GM19395 (cell line): Measurements from ENCODE around the gene CSTF3.

Experiments used
- ATAC-seq: cut with Tn5 transposase; IDR thresholded peaks from one replicate; pipeline ENCODE4 v1.9.1; 2021; ENCODE audit warnings: mild to moderate bottlenecking, moderate library complexity; ENCODE audit not compliant: unreplicated experiment

The CSTF3 gene

DNA sequence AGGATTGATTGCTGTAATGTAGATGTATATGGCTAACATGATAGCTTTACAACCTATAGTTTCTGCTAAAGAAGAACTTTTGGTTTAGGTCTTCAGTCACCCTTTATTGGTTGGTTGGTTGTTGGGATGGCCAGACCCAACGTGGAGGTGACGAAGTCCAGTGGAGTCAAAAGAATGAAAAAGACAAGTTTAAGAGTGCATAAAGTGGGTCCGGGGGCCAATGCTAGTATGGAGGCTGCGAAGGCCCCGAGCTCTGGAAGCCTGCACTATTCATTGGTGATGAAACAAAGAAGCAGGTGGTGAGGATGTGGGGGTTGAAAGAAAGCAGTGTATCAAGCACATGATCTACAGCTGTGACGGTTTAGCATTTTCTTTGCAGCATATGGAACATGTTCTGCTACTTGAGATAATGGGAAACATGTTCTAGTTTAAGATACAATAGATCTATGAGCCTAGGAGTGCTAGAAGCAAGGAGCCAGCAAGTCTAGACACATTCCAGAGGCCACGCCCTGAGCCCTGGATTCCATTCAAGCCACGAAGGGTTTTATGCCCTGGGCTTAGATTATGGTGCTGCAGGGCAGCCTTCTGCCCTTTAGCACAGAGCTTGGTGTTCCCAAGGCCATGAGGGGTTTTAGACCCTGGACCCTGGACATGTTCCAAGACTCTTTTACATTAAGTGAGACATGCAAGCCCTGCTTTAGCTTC lies 115.6 kb downstream of the CSTF3 start:
- no peak for ATAC-seq

- no peak for ATAC-seq
Observed at GRCh38 chr11:33044285-33044756, 117.0 kb downstream of the CSTF3 start.

- ATAC-seq, result no peak
Observed at GRCh38 chr11:33043221-33043830, 118.0 kb downstream of the CSTF3 start.

DNA sequence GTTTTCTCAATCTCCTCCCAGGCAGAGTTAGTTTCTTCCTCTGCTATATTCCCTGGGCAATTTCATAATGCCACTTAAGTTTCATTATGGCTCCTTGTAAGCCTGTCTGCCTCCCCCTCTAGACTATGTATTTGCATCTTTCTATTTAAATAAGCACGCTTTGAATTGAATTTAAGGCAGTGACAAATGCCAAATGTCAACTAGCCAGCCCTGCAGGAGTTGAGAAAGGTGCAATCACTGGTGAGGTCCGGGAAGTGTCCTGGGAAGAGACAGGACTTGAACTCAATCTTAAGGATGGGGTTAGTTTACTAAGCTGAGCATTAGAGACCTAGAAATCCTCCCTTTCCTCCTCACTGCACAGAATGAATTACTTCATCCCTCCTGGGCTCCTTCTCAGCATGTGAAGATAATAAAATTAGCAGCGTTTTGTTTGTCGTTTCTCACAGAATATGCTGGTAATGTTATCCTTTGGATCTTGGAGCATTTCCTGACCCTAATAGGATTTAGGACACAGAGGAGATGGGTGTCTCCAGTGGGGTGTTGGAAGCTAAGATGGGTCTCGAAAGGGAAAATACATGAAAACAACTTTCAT lies 120.3 kb downstream of the CSTF3 start:
- ATAC-seq, result no peak

- peak; percentile 37 for ATAC-seq
Observed at GRCh38 chr11:33040033-33040861, 121.0 kb downstream of the CSTF3 start.

GRCh38 chr11:33039274-33040032 lies 121.8 kb downstream of the CSTF3 start, which contains the start of gene TCP11L1:
TSS of gene TCP11L1 (plus strand) at chr11:33039572. CDS start at chr11:33043774, 4,202 bp downstream.
- peak; percentile 77 for ATAC-seq

- ATAC-seq, result no peak
Observed at GRCh38 chr11:33035011-33035410, 126.3 kb downstream of the CSTF3 start.
